Tibial nerve (tissue), 4 donors: ENCODE data around the gene DCX. TPM values are rescaled to one million over a fixed set of nuclear protein-coding genes. Genes with fewer than 3 reads are reported as not detected.

Source experiments
- DNase-seq, 2 donors: peaks; one replicate each; pipeline ENCODE4 v3.0.0-alpha.2; 2019; ENCODE audit warnings: low spot score in 2 of 2
- H3K27ac ChIP-seq, 4 donors: fragments of 200-600 bp; sonication (generic) in 3 of 4; one replicate each; pipeline ENCODE4 v1.5.1; 2017 to 2019; ENCODE audit warnings: mild to moderate bottlenecking in 1 of 4
- H3K27me3 ChIP-seq, 2 donors: fragments of 200-600 bp; sonication (generic) in 1 of 2; one replicate each; pipeline versions ENCODE4 v1.5.1 to v1.6.0; 2017 to 2019
- H3K36me3 ChIP-seq, 3 donors: fragments of 200-600 bp; sonication (generic); one replicate each; pipeline ENCODE4 v1.5.1; 2018 to 2019
- H3K4me1 ChIP-seq, 4 donors: fragments of 200-600 bp; sonication (generic) in 3 of 4; one replicate each; pipeline ENCODE4 v1.5.1; 2017 to 2019
- H3K4me3 ChIP-seq, 4 donors: fragments of 200-600 bp; sonication (generic) in 3 of 4; one replicate each; pipeline ENCODE4 v1.5.1; 2017 to 2019; ENCODE audit warnings: mild to moderate bottlenecking in 1 of 4, moderate library complexity in 1 of 4
- H3K9me3 ChIP-seq, 4 donors: fragments of 200-600 bp; sonication (generic) in 3 of 4; one replicate each; pipeline ENCODE4 v1.5.1; 2017 to 2019
- CTCF ChIP-seq, 5 experiments: fragments of 200-600 bp in 3 of 5; fragments of 450-650 bp in 2 of 5; sonication (generic) in 3 of 5; IDR thresholded peaks; one replicate each; pipeline ENCODE4 v1.5.1; 2016 to 2019; ENCODE audit warnings: antibody characterized with exemption in 5 of 5, mild to moderate bottlenecking in 3 of 5, moderate library complexity in 2 of 5
- EP300 ChIP-seq, 2 donors: sonication (generic); formaldehyde crosslinking; IDR thresholded peaks; one replicate each; pipeline ENCODE4 v1.6.1; 2017; ENCODE audit warnings: antibody characterized with exemption in 2 of 2, mild to moderate bottlenecking in 1 of 2
- POLR2A ChIP-seq, 2 donors: fragments of 450-650 bp; IDR thresholded peaks; one replicate each; pipeline ENCODE4 v1.6.1; 2017; ENCODE audit warnings: antibody characterized with exemption in 2 of 2, mild to moderate bottlenecking in 2 of 2, moderate library complexity in 2 of 2
- WGBS, 2 donors: methylation state at CpG; one replicate each; pipeline ENCODE4 v1.1.5; 2018; 5-methylcytosine and 5-hydroxymethylcytosine counted together
- total RNA-seq, 4 donors: library from RNA; depleted of rRNA; stranded (reverse); fragments of >200 nt; gene quantifications; one replicate each; pipeline ENCODE4 v1.1.0, GENCODE V29; 2016

The DCX gene
- total RNA-seq, 4 donors from 2014 or later, result 0.22 TPM; not detected in 3

GRCh38 chrX:111340054-111340453 is 71.9 kb downstream of the DCX start:
- TF ChIP-seq POLR2A (IDR thresholded peaks at IDR 0.05) (no peak), CTCF (IDR thresholded peaks at IDR 0.05) (no peak), EP300 (IDR thresholded peaks at IDR 0.05) (no peak)
- no peaks in the 10 kb centered on the region for H3K36me3 ChIP-seq
- H3K4me1 ChIP-seq, result no peaks in the 10 kb centered on the region
- no peak overlapping the region for H3K27ac ChIP-seq
- H3K9me3 ChIP-seq, result no peaks in the 10 kb centered on the region
- 65% methylated on average over 2 of the region's 2 CpGs; no CpG with 5 or more reads in 1 of the 2 donors for WGBS, 2 donors
- H3K27me3 ChIP-seq, result peaks cover 0 to 18% of the 10 kb centered on the region in 2 donors
- DNase-seq, result no peak
- no peak overlapping the region for H3K4me3 ChIP-seq

GRCh38 chrX:111339212-111339611 is 72.8 kb downstream of the DCX start:
- Histone ChIP-seq H3K4me3 (no peak overlapping the region), H3K4me1 (no peaks in the 10 kb centered on the region), H3K27me3 (peaks cover 0 to 23% of the 10 kb centered on the region in 2 donors), H3K9me3 (no peaks in the 10 kb centered on the region), H3K36me3 (no peaks in the 10 kb centered on the region), H3K27ac (no peak overlapping the region)
- DNase-seq, result no peak
- TF ChIP-seq EP300 (IDR thresholded peaks at IDR 0.05) (no peak), CTCF (IDR thresholded peaks at IDR 0.05) (no peak), POLR2A (IDR thresholded peaks at IDR 0.05) (no peak)

GRCh38 chrX:111338095-111338698 is 73.8 kb downstream of the DCX start:
- no peak for DNase-seq
- peaks cover 0 to 25% of the 10 kb centered on the region in 2 donors for H3K27me3 ChIP-seq
- no peaks in the 10 kb centered on the region for H3K4me1 ChIP-seq

GRCh38 chrX:111337067-111337637 is 74.8 kb downstream of the DCX start:
- Histone ChIP-seq H3K9me3 (no peaks in the 10 kb centered on the region), H3K27me3 (peaks cover 0 to 29% of the 10 kb centered on the region in 2 donors), H3K4me1 (no peaks in the 10 kb centered on the region), H3K4me3 (no peak overlapping the region), H3K36me3 (no peaks in the 10 kb centered on the region), H3K27ac (no peak overlapping the region)
- no peak for DNase-seq
- WGBS, 2 donors, result 60 to 67% methylated on average over 2 of the region's 2 CpGs
- no peak for TF ChIP-seq POLR2A (IDR thresholded peaks at IDR 0.05)
- TF ChIP-seq CTCF (IDR thresholded peaks at IDR 0.05), result no peak
- no peak for TF ChIP-seq EP300 (IDR thresholded peaks at IDR 0.05)

More at GRCh38 chrX:111338095-111338698, 73.8 kb downstream of the DCX start:
- 60 to 70% methylated on average over 4 of the region's 4 CpGs for WGBS, 2 donors
- no peaks in the 10 kb centered on the region for H3K36me3 ChIP-seq
- no peaks in the 10 kb centered on the region for H3K9me3 ChIP-seq
- TF ChIP-seq CTCF (IDR thresholded peaks at IDR 0.05), result no peak
- no peak for TF ChIP-seq POLR2A (IDR thresholded peaks at IDR 0.05)
- no peak for TF ChIP-seq EP300 (IDR thresholded peaks at IDR 0.05)
- no peak overlapping the region for H3K4me3 ChIP-seq
- H3K27ac ChIP-seq, result no peak overlapping the region

- Histone ChIP-seq H3K4me3 (no peak overlapping the region), H3K36me3 (no peaks in the 10 kb centered on the region), H3K9me3 (no peaks in the 10 kb centered on the region), H3K27me3 (peaks cover 0 to 35% of the 10 kb centered on the region in 2 donors), H3K4me1 (no peaks in the 10 kb centered on the region), H3K27ac (no peak overlapping the region)
- WGBS, 2 donors, result 57 to 83% methylated on average over 1 of the region's 1 CpG
- no peak for TF ChIP-seq POLR2A (IDR thresholded peaks at IDR 0.05)
- no peak for TF ChIP-seq EP300 (IDR thresholded peaks at IDR 0.05)
- DNase-seq, result no peak
These were observed 75.9 kb downstream of the DCX start for GRCh38 chrX:111336141-111336540.
